ENCODE results near the gene CFAP43. TPM values are rescaled to one million over a fixed set of nuclear protein-coding genes. Genes with fewer than 3 reads are reported as not detected.

The CFAP43 gene
- total RNA-seq, 1 experiment from 2014 or later: not detected

GRCh38 chr10:104099269-104099668, 132.9 kb downstream of the CFAP43 start:
- DNase-seq (ENCODE audit: low read depth): peak; percentile 42

GRCh38 chr10:104098358-104098925, 133.7 kb downstream of the CFAP43 start:
- DNase-seq (ENCODE audit: low read depth): no peak

DNA sequence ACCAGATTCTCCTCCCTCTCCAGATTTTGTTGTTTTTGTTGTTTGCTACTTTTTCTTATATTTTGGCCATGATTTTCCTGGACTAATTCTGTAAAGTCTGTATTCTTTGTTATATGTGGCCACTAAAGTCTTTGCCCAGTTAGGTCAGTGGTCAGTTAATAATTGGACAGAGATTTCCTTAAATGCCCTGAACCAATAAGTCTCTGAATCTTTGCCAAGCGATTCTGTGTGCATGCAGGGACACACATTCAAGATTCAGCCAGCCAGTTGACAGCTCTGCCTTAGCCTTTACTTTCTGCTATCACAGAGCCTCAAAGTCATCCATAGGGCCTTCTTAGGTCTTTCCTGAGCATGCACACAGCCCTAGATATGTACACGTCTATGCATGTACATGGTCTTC, 135.5 kb downstream of the CFAP43 start:
- DNase-seq (ENCODE audit: low read depth): no peak

GRCh38 chr10:104092749-104093148, 139.4 kb downstream of the CFAP43 start:
- DNase-seq (ENCODE audit: low read depth): no peak

GRCh38 chr10:104090611-104091010, 141.6 kb downstream of the CFAP43 start:
- peak; percentile 56 for DNase-seq (ENCODE audit: low read depth)

DNA sequence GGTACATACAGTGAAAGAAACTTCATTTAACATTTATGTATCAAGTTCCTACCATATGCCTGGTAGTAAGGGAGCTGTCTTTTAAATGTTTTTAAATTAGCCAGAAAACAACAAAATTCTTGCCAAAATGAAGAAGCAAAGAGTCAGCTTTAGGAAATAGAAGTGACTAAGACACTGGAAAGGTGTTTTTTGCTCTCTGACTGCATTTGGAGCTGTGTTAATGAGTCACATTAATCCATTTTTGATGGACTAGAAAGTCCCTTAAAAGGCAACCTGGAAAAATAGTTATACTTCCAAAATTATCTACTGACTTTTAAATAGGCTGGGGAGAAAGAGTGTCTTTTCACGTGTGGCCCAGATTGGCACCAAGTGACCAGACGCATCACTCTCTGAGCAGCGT, 142.5 kb downstream of the CFAP43 start:
- DNase-seq (ENCODE audit: low read depth): no peak

DNA sequence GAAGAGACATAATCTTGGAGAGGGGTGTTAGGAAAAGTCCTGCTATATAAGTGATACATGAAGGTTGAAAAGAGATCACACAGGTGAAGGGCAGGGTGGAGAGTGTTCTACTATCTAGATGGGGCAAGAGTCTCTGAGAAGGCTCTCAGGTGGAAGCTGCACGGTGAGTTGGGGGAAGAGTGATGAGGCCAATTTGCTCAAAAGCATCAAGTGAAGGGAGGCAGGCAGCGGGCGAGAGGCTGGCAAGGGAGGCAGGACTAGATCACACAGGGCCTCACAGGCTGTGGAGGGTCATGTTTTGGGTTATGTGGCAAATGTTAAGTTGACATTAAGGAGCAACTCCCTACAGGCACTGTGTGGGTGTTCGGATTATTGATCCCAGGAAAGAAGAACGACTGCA, 143.9 kb downstream of the CFAP43 start:
- DNase-seq (ENCODE audit: low read depth): no peak

GRCh38 chr10:104085801-104086400, 146.3 kb downstream of the CFAP43 start, which contains the start of gene COL17A1:
TSS of gene COL17A1 (minus strand) at chr10:104085880. CDS start at chr10:104080673, 5,207 bp downstream.
- DNase-seq (ENCODE audit: low read depth): peak; percentile 69

DNA sequence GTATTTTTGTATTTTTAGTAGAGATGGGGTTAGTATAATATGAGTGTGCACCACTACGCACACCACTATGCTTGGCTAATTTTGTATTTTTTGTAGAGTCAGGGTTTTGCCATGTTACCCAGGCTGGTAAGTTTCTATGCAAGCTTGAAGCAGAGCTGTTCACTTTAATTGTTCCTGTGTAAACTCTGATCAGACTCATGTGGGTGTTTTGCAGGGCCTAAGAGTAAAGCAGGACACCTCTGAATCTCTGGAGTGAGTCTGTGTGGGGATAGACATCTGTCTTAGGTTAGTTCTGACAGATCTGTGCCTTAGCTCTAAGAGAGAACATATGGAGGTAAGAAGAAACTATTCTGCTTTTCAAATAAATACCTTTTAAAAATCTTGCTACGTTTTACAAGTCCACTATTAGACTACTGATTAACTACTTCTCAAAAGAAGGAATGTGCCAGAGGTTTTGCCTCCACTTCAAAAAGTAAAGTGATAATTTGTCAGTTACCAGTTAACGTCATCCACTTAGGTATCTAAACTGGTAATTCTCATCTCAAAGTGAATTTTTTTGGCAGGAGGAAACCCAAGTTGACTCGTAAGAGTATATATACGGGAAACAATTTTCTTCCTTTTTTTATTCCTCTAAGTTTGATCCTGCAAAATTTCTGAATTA, 147.6 kb downstream of the CFAP43 start:
- no peak for DNase-seq (ENCODE audit: low read depth)

DNA sequence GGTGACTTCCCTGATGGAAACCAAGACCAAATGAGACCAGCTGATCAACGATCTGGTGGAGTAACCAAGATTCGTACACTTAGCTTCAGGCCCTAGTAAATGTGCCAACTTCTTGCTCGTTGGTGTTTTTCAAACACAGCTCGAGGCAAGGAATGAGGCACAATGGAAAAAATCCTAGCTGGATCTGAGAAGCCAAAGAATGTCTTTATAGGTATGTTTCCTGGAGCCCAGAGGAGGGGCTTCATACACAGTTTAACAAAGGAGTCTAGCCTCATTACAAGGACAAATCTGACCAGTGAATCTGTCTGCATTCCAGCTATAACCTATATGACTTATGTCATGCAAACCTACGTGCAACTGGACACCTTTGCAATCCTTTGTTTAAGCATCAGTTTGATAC, 150.2 kb downstream of the CFAP43 start:
- no peak for DNase-seq (ENCODE audit: low read depth)

GRCh38 chr10:104080762-104081161, 151.4 kb downstream of the CFAP43 start:
- peak; percentile 35 for DNase-seq (ENCODE audit: low read depth)

Small RNA genes within 50 kb of the gene (small RNA-seq; reads per million reads assigned to genes)
- 0.07 reads per million for gene MIR4482
- gene MIR609: not detected

Other genes starting within 250 kb of the CFAP43 start
- gene COL17A1, start 146.5 kb downstream of the CFAP43 start, total RNA-seq (2014; rRNA removed; shearing (Covaris generic)): 14.2 and 17.7 TPM in 2 replicates
- 16.3 and 17.3 TPM in 2 replicates for gene SFR1, start 110.2 kb downstream of the CFAP43 start, total RNA-seq (2014; rRNA removed; shearing (Covaris generic))
- gene GSTO1, start 22.5 kb upstream of the CFAP43 start, total RNA-seq (2014; rRNA removed; shearing (Covaris generic)): 203 and 280 TPM in 2 replicates
- 1.7 and 1.8 TPM in 2 replicates for gene GSTO2, start 36.8 kb upstream of the CFAP43 start, total RNA-seq (2014; rRNA removed; shearing (Covaris generic))
- gene ITPRIP, start 106.1 kb upstream of the CFAP43 start, total RNA-seq (2014; rRNA removed; shearing (Covaris generic)): 14.0 and 20.0 TPM in 2 replicates
- 0.58 and 1.8 TPM in 2 replicates for gene CFAP58, start 121.5 kb upstream of the CFAP43 start, total RNA-seq (2014; rRNA removed; shearing (Covaris generic))

All from HT1080 (cell line).